Activated naive CD8-positive, alpha-beta T cell treated with anti-CD3 and anti-CD28 coated beads, Interleukin-2, amount 10 ng/mL, durations not matched to agents 7 days and 5 days (primary cell): ENCODE measurements around the gene PSMD2. TPM values are rescaled to one million over a fixed set of nuclear protein-coding genes. Genes with fewer than 3 reads are reported as not detected.

Experiments used
- ATAC-seq: fragments of 150-1000 bp; cut with Tn5 transposase; one replicate; pipeline ENCODE4 v1.10.0; 2021; ENCODE audit warnings: low read depth, moderate library complexity
- POLR2A ChIA-PET: fragments of 350-600 bp; sonication (Branson Sonifier 250); formaldehyde crosslinking; loops from one replicate; lab custom pipeline; 2021; ENCODE audit warnings: antibody characterized with exemption; lab: Charles Lee
- DNase-seq: peaks from one replicate; pipeline ENCODE4 v3.0.0; 2021
- H3K27ac Mint-ChIP-seq: one replicate; pipeline ENCODE4 v1.8.0; 2022; ENCODE audit warnings: mild to moderate bottlenecking, mixed read lengths
- H3K27me3 Mint-ChIP-seq: one replicate; pipeline ENCODE4 v1.8.0; 2022; ENCODE audit warnings: mild to moderate bottlenecking, moderate library complexity, mixed read lengths
- H3K36me3 Mint-ChIP-seq: one replicate; pipeline ENCODE4 v1.8.0; 2021; ENCODE audit warnings: mild to moderate bottlenecking, mixed read lengths
- H3K4me1 Mint-ChIP-seq: one replicate; pipeline ENCODE4 v1.8.0; 2021; ENCODE audit warnings: mixed read lengths
- H3K4me3 Mint-ChIP-seq: one replicate; pipeline ENCODE4 v1.8.0; 2022; ENCODE audit warnings: mild to moderate bottlenecking, moderate library complexity, mixed read lengths
- H3K9me3 Mint-ChIP-seq: one replicate; pipeline ENCODE4 v1.8.0; 2021; ENCODE audit warnings: mixed read lengths
- total RNA-seq, 2 experiments: library from RNA; stranded (reverse); gene quantifications; one replicate each; pipeline ENCODE4 v1.2.3, GENCODE V29; 2021

The PSMD2 gene
- total RNA-seq, 2 experiments from 2014 or later, result 171 to 172 TPM

GRCh38 chr3:184315871-184316661 lies 17.0 kb downstream of the PSMD2 start:
- H3K27ac Mint-ChIP-seq, result peak overlapping the region; percentile 83
- peaks cover 28% of the 10 kb centered on the region for H3K4me1 Mint-ChIP-seq
- H3K27me3 Mint-ChIP-seq, result no peaks in the 10 kb centered on the region
- peak overlapping the region; percentile 83 for H3K4me3 Mint-ChIP-seq
- DNase-seq, result no peak
- POLR2A ChIA-PET, result interaction anchor here (0.7 to 1.4 kb wide), 4 partner anchors 11 to 44 kb away, joined by 3 to 5 read pairs (median 4); no protein-coding TSS in a partner anchor
- ATAC-seq, result no peak
- peaks cover 16% of the 10 kb centered on the region for H3K36me3 Mint-ChIP-seq
- no peaks in the 10 kb centered on the region for H3K9me3 Mint-ChIP-seq

- H3K36me3 Mint-ChIP-seq, result peaks cover 18% of the 10 kb centered on the region
- ATAC-seq, result no peak
- POLR2A ChIA-PET, result interaction anchor here (0.7 to 1.4 kb wide), 2 partner anchors 11 to 43 kb away, joined by 3 read pairs; no protein-coding TSS in a partner anchor
- H3K27me3 Mint-ChIP-seq, result no peaks in the 10 kb centered on the region
- no peak for DNase-seq
- no peaks in the 10 kb centered on the region for H3K9me3 Mint-ChIP-seq
- H3K4me1 Mint-ChIP-seq, result peaks cover 30% of the 10 kb centered on the region
- H3K4me3 Mint-ChIP-seq, result peak overlapping the region; percentile 83
- peak overlapping the region; percentile 83 for H3K27ac Mint-ChIP-seq
Observed at GRCh38 chr3:184316792-184317191, 17.8 kb downstream of the PSMD2 start.

- no peaks in the 10 kb centered on the region for H3K27me3 Mint-ChIP-seq
- POLR2A ChIA-PET, result no interaction called here
- no peaks in the 10 kb centered on the region for H3K9me3 Mint-ChIP-seq
- H3K4me1 Mint-ChIP-seq, result peaks cover 30% of the 10 kb centered on the region
- peak overlapping the region; percentile 4 for H3K27ac Mint-ChIP-seq
- H3K4me3 Mint-ChIP-seq, result peak overlapping the region; percentile 17
- DNase-seq, result no peak
- peaks cover 19% of the 10 kb centered on the region for H3K36me3 Mint-ChIP-seq
- no peak for ATAC-seq
Observed at GRCh38 chr3:184317201-184317600, 18.2 kb downstream of the PSMD2 start.

- H3K27me3 Mint-ChIP-seq, result no peaks in the 10 kb centered on the region
- H3K27ac Mint-ChIP-seq, result no peak overlapping the region
- POLR2A ChIA-PET, result no interaction called here
- DNase-seq, result no peak
- H3K9me3 Mint-ChIP-seq, result no peaks in the 10 kb centered on the region
- peaks cover 32% of the 10 kb centered on the region for H3K36me3 Mint-ChIP-seq
- no peak overlapping the region for H3K4me3 Mint-ChIP-seq
- peaks cover 30% of the 10 kb centered on the region for H3K4me1 Mint-ChIP-seq
- no peak for ATAC-seq
Observed at GRCh38 chr3:184320104-184320445, 21.0 kb downstream of the PSMD2 start.

- Mint-ChIP-seq H3K4me3 (no peak overlapping the region), H3K9me3 (no peaks in the 10 kb centered on the region), H3K27me3 (no peaks in the 10 kb centered on the region), H3K4me1 (peaks cover 27% of the 10 kb centered on the region), H3K36me3 (peaks cover 46% of the 10 kb centered on the region), H3K27ac (peak overlapping the region; percentile 36)
- ATAC-seq (no peak), DNase-seq (no peak)
- POLR2A ChIA-PET, result no interaction called here
Observed at GRCh38 chr3:184321666-184322065, 22.6 kb downstream of the PSMD2 start.

- Mint-ChIP-seq H3K36me3 (peaks cover 51% of the 10 kb centered on the region), H3K4me3 (no peak overlapping the region), H3K9me3 (no peaks in the 10 kb centered on the region), H3K27ac (no peak overlapping the region), H3K4me1 (peaks cover 17% of the 10 kb centered on the region), H3K27me3 (no peaks in the 10 kb centered on the region)
- ATAC-seq, result no peak
- POLR2A ChIA-PET, result no interaction called here
- DNase-seq, result no peak
Observed at GRCh38 chr3:184322731-184323487, 23.9 kb downstream of the PSMD2 start.

- Mint-ChIP-seq H3K9me3 (no peaks in the 10 kb centered on the region), H3K4me1 (peaks cover 15% of the 10 kb centered on the region), H3K27me3 (no peaks in the 10 kb centered on the region), H3K36me3 (peaks cover 56% of the 10 kb centered on the region), H3K27ac (no peak overlapping the region), H3K4me3 (no peak overlapping the region)
- POLR2A ChIA-PET, result interaction anchor here (1.0 kb wide), 1 partner anchor 12 kb away, joined by 3 read pairs; no protein-coding TSS in a partner anchor
- DNase-seq, result no peak
- no peak for ATAC-seq
Observed at GRCh38 chr3:184323696-184324095, 24.7 kb downstream of the PSMD2 start.

- no peaks in the 10 kb centered on the region for H3K27me3 Mint-ChIP-seq
- no peak overlapping the region for H3K27ac Mint-ChIP-seq
- H3K4me1 Mint-ChIP-seq, result peaks cover 12% of the 10 kb centered on the region
- POLR2A ChIA-PET, result no interaction called here
- no peaks in the 10 kb centered on the region for H3K9me3 Mint-ChIP-seq
- no peak for DNase-seq
- H3K36me3 Mint-ChIP-seq, result peaks cover 62% of the 10 kb centered on the region
- no peak for ATAC-seq
- no peak overlapping the region for H3K4me3 Mint-ChIP-seq
Observed at GRCh38 chr3:184325269-184325668, 26.2 kb downstream of the PSMD2 start.

- H3K27ac Mint-ChIP-seq, result no peak overlapping the region
- DNase-seq, result no peak
- POLR2A ChIA-PET, result no interaction called here
- no peaks in the 10 kb centered on the region for H3K9me3 Mint-ChIP-seq
- H3K4me3 Mint-ChIP-seq, result no peak overlapping the region
- no peak for ATAC-seq
- peaks cover 61% of the 10 kb centered on the region for H3K36me3 Mint-ChIP-seq
- H3K27me3 Mint-ChIP-seq, result no peaks in the 10 kb centered on the region
- peaks cover 12% of the 10 kb centered on the region for H3K4me1 Mint-ChIP-seq
Observed at GRCh38 chr3:184325715-184326369, 26.8 kb downstream of the PSMD2 start.

GRCh38 chr3:184327171-184327570 lies 28.1 kb downstream of the PSMD2 start:
- peaks cover 16% of the 10 kb centered on the region for H3K4me1 Mint-ChIP-seq
- no peak overlapping the region for H3K27ac Mint-ChIP-seq

GRCh38 chr3:184328516-184328915 lies 29.5 kb downstream of the PSMD2 start:
- DNase-seq (no peak), ATAC-seq (no peak)
- Mint-ChIP-seq H3K9me3 (no peaks in the 10 kb centered on the region), H3K4me1 (peaks cover 28% of the 10 kb centered on the region), H3K27me3 (no peaks in the 10 kb centered on the region), H3K27ac (no peak overlapping the region), H3K36me3 (peaks cover 61% of the 10 kb centered on the region), H3K4me3 (no peak overlapping the region)
- POLR2A ChIA-PET, result no interaction called here

More at GRCh38 chr3:184327171-184327570, 28.1 kb downstream of the PSMD2 start:
- Mint-ChIP-seq H3K27me3 (no peaks in the 10 kb centered on the region), H3K4me3 (no peak overlapping the region), H3K36me3 (peaks cover 61% of the 10 kb centered on the region), H3K9me3 (no peaks in the 10 kb centered on the region)
- DNase-seq (no peak), ATAC-seq (no peak)
- POLR2A ChIA-PET, result interaction anchor here (1.0 to 1.3 kb wide), 2 partner anchors 11 to 12 kb away, joined by 3 to 5 read pairs; no protein-coding TSS in a partner anchor

- H3K36me3 Mint-ChIP-seq, result peaks cover 40% of the 10 kb centered on the region
- no peaks in the 10 kb centered on the region for H3K27me3 Mint-ChIP-seq
- ATAC-seq, result no peak
- H3K27ac Mint-ChIP-seq, result peak overlapping the region; percentile 72
- POLR2A ChIA-PET, result no interaction called here
- H3K9me3 Mint-ChIP-seq, result no peaks in the 10 kb centered on the region
- no peak overlapping the region for H3K4me3 Mint-ChIP-seq
- no peak for DNase-seq
- H3K4me1 Mint-ChIP-seq, result peaks cover 45% of the 10 kb centered on the region
Observed at GRCh38 chr3:184332370-184333090, 33.5 kb downstream of the PSMD2 start.

GRCh38 chr3:184333190-184333589 lies 34.1 kb downstream of the PSMD2 start:
- H3K36me3 Mint-ChIP-seq, result peaks cover 35% of the 10 kb centered on the region
- no peak overlapping the region for H3K4me3 Mint-ChIP-seq
- ATAC-seq, result no peak
- peaks cover 46% of the 10 kb centered on the region for H3K4me1 Mint-ChIP-seq
- no peaks in the 10 kb centered on the region for H3K9me3 Mint-ChIP-seq
- no peaks in the 10 kb centered on the region for H3K27me3 Mint-ChIP-seq
- peak overlapping the region; percentile 72 for H3K27ac Mint-ChIP-seq
- POLR2A ChIA-PET, result no interaction called here
- no peak for DNase-seq
